GM19099 (cell line): ENCODE data around the gene ANK2.

Experiments used
- POLR2A ChIP-seq: IDR thresholded peaks from 3 replicates; pipeline ENCODE4 v1.6.1; 2011; ENCODE audit warnings: low read depth; ENCODE audit not compliant: insufficient read length; ENCODE audit errors: extremely low read depth

The ANK2 gene

DNA sequence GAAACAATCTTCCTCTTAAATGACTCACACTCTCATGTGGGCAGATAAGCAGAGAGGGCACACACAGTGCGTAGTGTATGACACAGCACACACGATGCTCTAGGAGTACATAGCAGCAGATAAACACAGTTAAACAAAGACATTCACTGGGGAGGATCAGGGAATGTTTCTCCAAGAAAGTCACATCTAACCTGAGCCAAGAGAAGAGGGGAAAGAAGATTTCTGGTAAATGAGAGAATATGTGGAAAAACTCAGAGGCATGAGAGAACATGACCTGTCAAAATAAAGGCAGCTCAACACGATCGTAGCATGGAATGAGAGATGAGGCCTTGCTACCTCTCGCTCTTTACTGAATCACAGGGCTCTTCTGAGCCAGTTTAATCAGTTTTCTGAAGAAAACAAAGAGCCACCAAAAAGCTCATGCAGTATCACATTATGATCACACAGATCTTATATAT, 251.0 kb downstream of the ANK2 start:
- no peak for TF ChIP-seq POLR2A

DNA sequence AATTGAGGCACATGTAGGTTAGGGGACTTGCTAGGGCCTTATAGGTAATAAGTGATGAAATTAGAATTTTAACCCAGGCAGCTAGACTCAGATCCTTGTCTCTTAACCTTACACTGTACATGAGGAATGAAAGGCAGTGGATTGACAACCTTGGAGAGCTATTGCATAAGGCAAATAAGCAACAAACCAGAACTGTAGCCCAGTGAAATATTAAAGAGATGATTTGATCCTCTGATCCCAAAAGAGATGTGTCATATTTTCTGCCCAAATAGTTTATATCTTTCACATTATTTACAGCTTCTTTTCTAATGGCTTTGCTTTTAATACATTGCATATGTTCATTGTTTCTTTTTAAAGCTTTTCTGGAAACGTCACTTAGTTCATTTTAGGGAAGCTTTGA, 252.6 kb downstream of the ANK2 start:
- TF ChIP-seq POLR2A, result no peak

- no peak for TF ChIP-seq POLR2A
Measured at GRCh38 chr4:113303315-113303714, 253.9 kb downstream of the ANK2 start.

DNA sequence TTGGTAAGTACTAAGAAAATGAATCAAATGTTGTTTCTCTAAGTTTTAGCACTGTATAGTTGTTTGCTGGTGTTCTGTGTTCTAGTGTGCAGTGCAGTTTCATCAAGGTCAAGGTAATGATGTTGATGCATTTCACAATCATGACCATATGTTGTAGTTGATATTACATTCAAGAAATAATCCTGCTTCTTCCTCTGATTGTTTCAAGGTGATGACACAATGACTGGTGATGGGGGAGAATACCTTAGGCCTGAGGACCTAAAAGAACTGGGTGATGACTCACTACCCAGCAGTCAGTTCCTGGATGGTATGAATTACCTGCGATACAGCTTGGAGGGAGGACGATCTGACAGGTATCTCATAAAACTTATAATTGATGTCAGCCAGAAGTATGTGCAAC, 261.6 kb downstream of the ANK2 start:
- TF ChIP-seq POLR2A, result no peak

DNA sequence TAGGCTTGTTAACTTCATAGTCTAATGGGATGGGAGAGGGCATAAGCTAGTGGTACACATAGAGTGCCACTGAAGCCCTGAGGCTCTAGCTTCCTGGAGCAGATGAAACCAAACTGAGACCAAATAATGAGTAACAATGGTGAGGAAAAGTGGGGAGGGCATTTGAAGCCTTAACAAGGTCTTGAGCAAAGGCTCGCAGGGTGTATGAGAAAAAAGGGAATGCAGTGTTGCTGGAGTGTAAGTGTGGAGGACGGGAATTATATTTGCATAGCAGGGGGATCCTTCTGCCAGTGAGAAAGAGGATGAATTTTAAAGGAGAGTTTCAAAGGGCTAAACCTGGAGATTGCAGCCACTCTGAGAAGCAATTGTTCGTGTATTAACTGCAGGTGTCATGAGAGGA, 263.1 kb downstream of the ANK2 start:
- TF ChIP-seq POLR2A, result no peak

DNA sequence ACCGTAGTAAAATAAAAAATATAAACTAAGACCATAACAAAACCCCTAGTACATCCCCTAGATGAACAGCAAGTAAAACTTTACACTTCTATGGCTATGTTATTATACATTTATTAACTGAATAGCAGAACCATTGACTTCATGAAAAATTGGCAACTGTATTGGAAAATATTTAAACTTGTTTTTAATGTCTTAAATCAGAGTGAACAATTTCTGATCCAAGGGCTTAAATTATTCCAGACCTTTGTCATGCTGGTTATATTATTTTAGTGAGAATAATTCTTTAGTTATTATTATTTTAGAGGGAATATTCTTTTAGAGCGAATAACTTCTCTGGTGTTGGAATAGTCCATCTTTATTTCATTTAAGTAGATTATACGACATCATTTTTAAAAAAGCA, 265.0 kb downstream of the ANK2 start:
- no peak for TF ChIP-seq POLR2A

- no peak for TF ChIP-seq POLR2A
Measured at GRCh38 chr4:113316879-113317278, 267.4 kb downstream of the ANK2 start.

- TF ChIP-seq POLR2A, result no peak
Measured at GRCh38 chr4:113317523-113317922, 268.1 kb downstream of the ANK2 start.

- no peak for TF ChIP-seq POLR2A
Measured at GRCh38 chr4:113322736-113323135, 273.3 kb downstream of the ANK2 start.

DNA sequence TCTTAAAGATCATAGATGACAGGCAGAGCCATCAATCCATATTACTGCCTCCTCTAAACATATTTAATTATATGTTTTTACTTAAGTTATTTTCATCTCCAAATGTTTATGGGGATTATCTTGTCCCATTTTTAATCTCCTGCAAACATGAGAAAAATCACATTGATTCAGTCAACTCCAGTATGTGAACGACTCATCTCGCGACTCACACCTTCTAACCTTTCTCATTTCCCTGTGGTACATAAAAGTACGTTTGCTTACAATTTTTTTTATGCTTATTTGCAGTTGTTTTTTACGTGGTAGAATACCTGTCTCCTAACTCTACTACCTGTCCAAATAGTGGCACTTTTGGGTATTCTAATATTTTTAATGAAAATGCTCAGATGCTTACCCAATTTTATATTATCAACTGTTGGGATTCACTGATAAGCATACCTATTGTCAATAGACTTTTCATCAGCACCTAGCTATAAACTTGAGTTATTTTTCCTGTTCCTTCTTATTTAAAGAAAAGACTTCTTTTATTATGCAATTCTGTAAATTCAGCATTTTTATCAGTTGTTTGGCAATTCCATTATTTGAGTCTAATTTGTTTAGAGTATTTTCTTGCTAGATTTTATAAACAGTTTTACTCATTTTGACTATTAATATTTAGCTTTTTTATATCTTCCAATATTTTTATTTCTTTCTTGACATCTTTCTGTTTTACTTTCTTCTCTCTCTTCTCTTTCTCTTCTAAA, 276.6 kb downstream of the ANK2 start:
- no peak for TF ChIP-seq POLR2A

DNA sequence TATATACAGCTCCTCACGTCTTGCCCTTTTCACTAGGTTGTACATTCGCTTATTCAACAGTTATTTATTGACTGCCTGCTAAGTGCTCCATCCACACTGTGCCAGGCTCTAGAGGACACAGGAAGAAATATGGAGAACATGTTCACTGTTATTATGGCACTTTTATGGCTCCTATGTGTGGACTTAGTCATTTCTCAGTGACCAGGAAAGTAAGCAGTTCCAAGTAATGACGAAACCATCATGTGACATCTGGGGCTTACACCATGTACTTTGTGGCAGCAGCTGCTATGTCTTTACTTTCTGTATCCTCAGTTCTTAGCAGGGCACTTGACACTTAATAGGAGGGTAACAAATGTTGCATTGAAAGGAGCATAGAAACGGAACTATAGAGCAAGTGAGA, 278.0 kb downstream of the ANK2 start:
- TF ChIP-seq POLR2A, result no peak

DNA sequence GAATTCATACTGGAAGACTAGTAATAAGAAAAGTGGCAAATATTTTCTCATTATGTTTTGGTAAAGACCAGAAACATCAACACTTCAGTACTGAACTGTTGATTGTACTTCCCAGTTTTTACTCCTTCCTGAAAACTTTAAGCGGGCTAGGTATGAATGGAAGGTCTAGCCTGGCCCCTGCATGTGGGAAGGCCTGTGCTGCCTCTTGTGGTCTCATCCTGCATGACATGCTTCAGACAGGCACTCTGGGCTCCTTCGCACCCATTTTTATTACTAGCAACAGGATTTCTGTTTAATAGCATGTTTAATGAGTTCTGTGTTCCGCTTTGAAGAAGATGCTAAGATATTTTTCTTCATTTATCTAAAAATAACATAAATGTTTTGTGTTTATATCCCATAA, 279.1 kb downstream of the ANK2 start:
- TF ChIP-seq POLR2A, result no peak

GRCh38 chr4:113330200-113330599, 280.7 kb downstream of the ANK2 start:
- TF ChIP-seq POLR2A, result no peak

- TF ChIP-seq POLR2A, result no peak
Measured at GRCh38 chr4:113331811-113332210, 282.4 kb downstream of the ANK2 start.

GRCh38 chr4:113332701-113333100, 283.2 kb downstream of the ANK2 start:
- no peak for TF ChIP-seq POLR2A

DNA sequence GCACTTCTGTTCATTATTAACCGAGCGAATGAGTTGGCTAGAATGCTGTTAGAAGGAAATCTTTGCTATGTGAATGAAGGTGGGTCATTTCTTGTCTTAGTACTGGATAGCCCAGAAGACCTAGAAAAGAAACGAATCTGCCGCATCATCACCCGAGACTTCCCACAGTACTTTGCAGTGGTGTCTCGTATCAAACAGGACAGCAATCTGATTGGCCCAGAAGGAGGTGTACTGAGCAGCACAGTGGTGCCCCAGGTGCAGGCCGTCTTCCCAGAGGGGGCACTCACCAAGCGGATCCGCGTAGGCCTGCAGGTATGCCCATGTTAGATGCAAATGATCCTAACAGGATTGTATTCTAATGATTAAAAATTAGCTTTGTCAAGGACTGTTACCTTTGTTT, 286.3 kb downstream of the ANK2 start:
- no peak for TF ChIP-seq POLR2A

- TF ChIP-seq POLR2A, result no peak
Measured at GRCh38 chr4:113336556-113336955, 287.1 kb downstream of the ANK2 start.
